Measurements from ENCODE around the gene UBE2Z. TPM values are rescaled to one million over a fixed set of nuclear protein-coding genes. Genes with fewer than 3 reads are reported as not detected.

Gene UBE2Z
- total RNA-seq (2012; rRNA removed) (68.5 and 76.1 TPM in 2 replicates), polyA plus RNA-seq (2012; rRNA removed) (119 and 126 TPM in 2 replicates), Bru-seq, nascent RNA (percentile 94 among the genes with signal in this experiment), BruChase-seq, experiment 1, labeled RNA remaining after a 6-hour chase (percentile 97 among the genes with signal in this experiment), BruChase-seq, experiment 2, labeled RNA remaining after a 2-hour chase (percentile 96 among the genes with signal in this experiment)
- 61.5 and 94.0 TPM in 2 replicates for polyA plus RNA-seq (2012; cell fraction: cytosol; rRNA removed)
- 53.9 and 148 TPM in 2 replicates for polyA plus RNA-seq (2012; cell fraction: nucleus; rRNA removed; ENCODE audit: low replicate concordance)
- long read RNA-seq, full-length matches to known transcripts = 27 of 67 reads
- long read RNA-seq, partial matches to known transcripts = 32 of 67 reads
- long read RNA-seq, other reads (novel, unspliced or antisense) = 8 of 67 reads

- peak within 1 kb of the TSS; percentile 68 for H3K4me3 ChIP-seq (ENCODE audit: insufficient read depth, low read depth, low read length)
- BruUV-seq (replicated peaks) = no TSS peak
- ATAC-seq (ENCODE audit: low read depth) = peak; percentile 90
- WGBS, 2 experiments (ENCODE audit: extremely low coverage in 2 of 2, insufficient read length in 1 of 2) = 0% methylated on average over 28 of the region's 81 CpGs; no CpG with 5 or more reads in 1 of the 2 experiments
- peak; percentile 95 for DNase-seq
- peaks cover 13% of the 10 kb centered on the region for H3K4me1 ChIP-seq (ENCODE audit: control insufficient read depth, insufficient read depth, low read length)
- peak within 1 kb of the TSS; percentile 99 for H3K4me2 ChIP-seq (ENCODE audit: low read depth, low read length)
- H3K27ac ChIP-seq (ENCODE audit: insufficient read depth, low read length) = peak within 1 kb of the TSS; percentile 96
- ChIA-PET POLR2A (ENCODE audit: unreplicated experiment) (interaction anchor here (0.6 kb wide), 1 partner anchor 81 kb away, joined by 4 read pairs; no protein-coding TSS in a partner anchor), CTCF (interaction anchor here (0.6 kb wide), 1 partner anchor 1955 kb away, joined by 3 read pairs; no protein-coding TSS in a partner anchor)
- H3K9me1 ChIP-seq (ENCODE audit: insufficient read depth, low read length) = peaks cover 25% of the 10 kb centered on the region
- intact Hi-C loops (cut with micrococcal nuclease) (no loop called here), dilution Hi-C loops (cut with HindIII; ENCODE audit: low sequenced_read_pairs, unreplicated experiment) (loop anchor here (25.0 kb wide), 1 partner anchor 129 kb away; no protein-coding TSS in a partner anchor), in situ Hi-C loops (cut with MboI; ENCODE audit: low sequenced_read_pairs) (no loop called here)
- no peak within 1 kb of the TSS; the same call in 1 of the 2 replicates for H2BK20ac ChIP-seq (ENCODE audit: low read depth, low read length)
- peaks cover 13 to 46% of the 10 kb centered on the region in 2 experiments for H3K79me1 ChIP-seq (ENCODE audit: low read depth in 1 of 2, low read length in 2 of 2)
- H2AK5ac ChIP-seq (ENCODE audit: low read depth, low read length) = peak within 1 kb of the TSS; percentile 90
- H2BK5ac ChIP-seq (ENCODE audit: low read depth, low read length, poor library complexity, severe bottlenecking) = peak within 1 kb of the TSS; percentile 95
- peak within 1 kb of the TSS; percentile 92 for H3K4ac ChIP-seq (ENCODE audit: low read depth, low read length)
- no peaks in the 10 kb centered on the region for H3K9me3 ChIP-seq (ENCODE audit: control insufficient read depth, insufficient read depth, low read length)
- peak within 1 kb of the TSS; percentile 87 to 96 for H4K8ac ChIP-seq (ENCODE audit: low read depth in 2 of 2, low read length in 2 of 2)
- H3K9ac ChIP-seq (ENCODE audit: low read depth, low read length) = peak within 1 kb of the TSS; percentile 99
- H4K5ac ChIP-seq (ENCODE audit: low read depth, low read length) = peak within 1 kb of the TSS; percentile 97
- peak within 1 kb of the TSS; percentile 91 for H4K91ac ChIP-seq (ENCODE audit: insufficient read depth, low read depth, low read length)
- peak within 1 kb of the TSS; percentile 99 for H2AK9ac ChIP-seq (replicated peaks; ENCODE audit: low read depth, low read length, poor library complexity)
- H3K18ac ChIP-seq (ENCODE audit: low read depth, low read length) = peak within 1 kb of the TSS; percentile 85
- peak within 1 kb of the TSS; percentile 97 for H3K14ac ChIP-seq (replicated peaks; ENCODE audit: low read depth, low read length)
- peaks cover 41% of the 10 kb centered on the region for H4K20me1 ChIP-seq (ENCODE audit: insufficient read depth, low read length)
- H3K23ac ChIP-seq (ENCODE audit: low read depth, low read length) = peak within 1 kb of the TSS; percentile 93
- peak within 1 kb of the TSS; percentile 89 for H3K56ac ChIP-seq (ENCODE audit: extremely low read depth, insufficient read depth, low read length)
- peak within 1 kb of the TSS; percentile 81 for H2BK120ac ChIP-seq (ENCODE audit: low read depth, low read length)
- H2AFZ ChIP-seq (replicated peaks; ENCODE audit: low read length, poor library complexity) = peak within 1 kb of the TSS; percentile 93
- H3K27me3 ChIP-seq (ENCODE audit: control insufficient read depth, insufficient read depth, low read length) = no peaks in the 10 kb centered on the region
- H2BK15ac ChIP-seq (ENCODE audit: low read depth, low read length) = peak within 1 kb of the TSS; percentile 8; the same call in 1 of the 3 replicates
- H3K36me3 ChIP-seq (ENCODE audit: control insufficient read depth, insufficient read depth, low read length) = peaks cover 17% of the 10 kb centered on the region
- TF ChIP-seq CHD1 (IDR thresholded peaks at IDR 0.05; ENCODE audit: low read depth, low read length) (no peak), RAD21 (IDR thresholded peaks at IDR 0.05; ENCODE audit: low read length) (no peak), CEBPB (IDR thresholded peaks at IDR 0.05; ENCODE audit: low read depth, low read length) (no peak), FOS (IDR thresholded peaks at IDR 0.05; ENCODE audit: low read depth, low read length) (no peak), MXI1 (IDR thresholded peaks at IDR 0.05; ENCODE audit: borderline replicate concordance, low read depth, low read length) (peak; percentile 9; the same call in 1 of the 2 replicates), RFX5 (IDR thresholded peaks at IDR 0.05; ENCODE audit: low read depth, low read length) (no peak), CTCF (conservative IDR thresholded peaks at IDR 0.05; ENCODE audit: low read depth, low read length) (peak; percentile 19; the same call in 1 of the 2 replicates), SMC3 (IDR thresholded peaks at IDR 0.05; ENCODE audit: low read depth, low read length) (peak; percentile 8; the same call in 1 of the 2 replicates), POLR2A (IDR thresholded peaks at IDR 0.05; ENCODE audit: low read depth, low read length) (peak; percentile 96), ELK1 (IDR thresholded peaks at IDR 0.05; ENCODE audit: borderline replicate concordance, low read depth, low read length) (no peak), MAZ (IDR thresholded peaks at IDR 0.05; ENCODE audit: borderline replicate concordance, low read depth, low read length) (peak; percentile 90), RCOR1 (IDR thresholded peaks at IDR 0.05; ENCODE audit: insufficient replicate concordance, low read length) (no peak), MAFK (IDR thresholded peaks at IDR 0.05; ENCODE audit: low read depth, low read length) (no peak)
Observed at GRCh38 chr17:48908047-48908843, at the start of gene UBE2Z. UBE2Z (plus strand) TSS chr17:48908407; CDS start chr17:48908504, 97 bp downstream.

Measured in IMR-90 (cell line).